MM.1S (cell line): Measurements from ENCODE around the gene FBXO45.

ENCODE experiments used
- EZH2 ChIP-seq: fragments of 300-600 bp; sonication (generic); optimal IDR thresholded peaks from 2 replicates; pipeline ENCODE3; 2017; ENCODE audit warnings: low read depth, mild to moderate bottlenecking, antibody characterized with exemption, low read length, mixed read lengths
- TF ChIP-seq, protein P1 (sequence below): fragments of 300-600 bp; sonication (generic); IDR thresholded peaks from 2 replicates; pipeline ENCODE4 v1.5.1; 2016; ENCODE audit warnings: antibody characterized with exemption, low read length, mixed read lengths

- TF ChIP-seq, protein P1, sequence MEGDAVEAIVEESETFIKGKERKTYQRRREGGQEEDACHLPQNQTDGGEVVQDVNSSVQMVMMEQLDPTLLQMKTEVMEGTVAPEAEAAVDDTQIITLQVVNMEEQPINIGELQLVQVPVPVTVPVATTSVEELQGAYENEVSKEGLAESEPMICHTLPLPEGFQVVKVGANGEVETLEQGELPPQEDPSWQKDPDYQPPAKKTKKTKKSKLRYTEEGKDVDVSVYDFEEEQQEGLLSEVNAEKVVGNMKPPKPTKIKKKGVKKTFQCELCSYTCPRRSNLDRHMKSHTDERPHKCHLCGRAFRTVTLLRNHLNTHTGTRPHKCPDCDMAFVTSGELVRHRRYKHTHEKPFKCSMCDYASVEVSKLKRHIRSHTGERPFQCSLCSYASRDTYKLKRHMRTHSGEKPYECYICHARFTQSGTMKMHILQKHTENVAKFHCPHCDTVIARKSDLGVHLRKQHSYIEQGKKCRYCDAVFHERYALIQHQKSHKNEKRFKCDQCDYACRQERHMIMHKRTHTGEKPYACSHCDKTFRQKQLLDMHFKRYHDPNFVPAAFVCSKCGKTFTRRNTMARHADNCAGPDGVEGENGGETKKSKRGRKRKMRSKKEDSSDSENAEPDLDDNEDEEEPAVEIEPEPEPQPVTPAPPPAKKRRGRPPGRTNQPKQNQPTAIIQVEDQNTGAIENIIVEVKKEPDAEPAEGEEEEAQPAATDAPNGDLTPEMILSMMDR: no peak
- no peak for TF ChIP-seq EZH2
These were observed 43.3 kb upstream of the FBXO45 start for GRCh38 chr3:196525141-196525540.
